HepG2 (cell line): Measurements from ENCODE around the gene PTCRA. TPM values are rescaled to one million over a fixed set of nuclear protein-coding genes. Genes with fewer than 3 reads are reported as not detected.
A peak's percentile ranks its signal among the peaks of the same experiment; 100 is the strongest.

Source experiments
- FOXA1 ChIP-seq, 2 experiments: fragments of 450-650 bp in 1 of 2; sonication (generic) in 1 of 2; formaldehyde crosslinking in 1 of 2; IDR thresholded peaks; 2 replicates each; pipeline versions ENCODE4 v1.4.0 to v1.6.1; 2016 to 2020; ENCODE audit warnings: missing genetic modification reagents in 1 of 2
- GLI4 ChIP-seq: sonication (generic); formaldehyde crosslinking; IDR thresholded peaks from 2 replicates; pipeline ENCODE4 v1.5.1; 2020; ENCODE audit warnings: missing genetic modification reagents, mild to moderate bottlenecking, moderate library complexity, borderline replicate concordance
- HNF4G ChIP-seq, 2 experiments: sonication (generic) in 1 of 2; formaldehyde crosslinking in 1 of 2; IDR thresholded peaks; 2 replicates each; pipeline versions ENCODE4 v1.4.0 to v1.6.1; 2011 to 2020; ENCODE audit warnings: borderline replicate concordance in 2 of 2, low read depth in 2 of 2, mild to moderate bottlenecking in 2 of 2, low read length in 1 of 2, missing genetic modification reagents in 1 of 2, moderate library complexity in 1 of 2
- SALL2 ChIP-seq: sonication (generic); formaldehyde crosslinking; IDR thresholded peaks from 2 replicates; pipeline ENCODE4 v1.8.1; 2023; ENCODE audit warnings: mild to moderate bottlenecking, missing genetic modification reagents, inconsistent platforms
- SRSF1 ChIP-seq: fragments of 200-400 bp; formaldehyde crosslinking; optimal IDR thresholded peaks from 2 replicates; pipeline ENCODE3; 2017; ENCODE audit warnings: mild to moderate bottlenecking, low read depth, low read length, moderate library complexity
- ZC3H4 ChIP-seq: sonication (generic); formaldehyde crosslinking; IDR thresholded peaks from 2 replicates; pipeline ENCODE4 v1.4.0; 2020; ENCODE audit warnings: missing genetic modification reagents, borderline replicate concordance
- ZFP36L1 ChIP-seq: sonication (generic); formaldehyde crosslinking; IDR thresholded peaks from 2 replicates; pipeline ENCODE4 v1.8.0; 2022; ENCODE audit warnings: mild to moderate bottlenecking, missing genetic modification reagents, moderate library complexity
- ZNF17 ChIP-seq: sonication (generic); formaldehyde crosslinking; IDR thresholded peaks from 2 replicates; pipeline ENCODE4 v1.5.0; 2020; ENCODE audit warnings: mild to moderate bottlenecking, missing genetic modification reagents
- ZNF235 ChIP-seq: sonication (generic); formaldehyde crosslinking; IDR thresholded peaks from 2 replicates; pipeline ENCODE4 v1.8.1; 2023; ENCODE audit warnings: mild to moderate bottlenecking, missing genetic modification reagents, borderline replicate concordance
- ZNF761 ChIP-seq: sonication (generic); formaldehyde crosslinking; conservative IDR thresholded peaks from 2 replicates; pipeline ENCODE4 v1.4.0; 2020; ENCODE audit warnings: mild to moderate bottlenecking, missing genetic modification reagents
- polyA plus RNA-seq, 8 experiments: library from polyadenylated mRNA; depleted of rRNA in 3 of 8; stranded (reverse) in 7 of 8; unstranded in 1 of 8; fragments of >200 nt; fragmentation: Illumina TruSeq in 4 of 8; extraction: Trizol in 4 of 8; gene quantifications; 2 replicates each; pipeline versions ENCODE4 v1.2.1 to v1.2.3, GENCODE V29; 2011 to 2016; ENCODE audit warnings: low read depth in 4 of 8, missing spikeins in 1 of 8, mixed read lengths in 1 of 8; ENCODE audit not compliant: insufficient read depth in 1 of 8
- total RNA-seq, 5 experiments: library from RNA; depleted of rRNA; stranded (reverse); fragments of >200 nt; fragmentation: Illumina TruSeq; extraction: Trizol; gene quantifications; 2 replicates each; pipeline ENCODE4 v1.2.3, GENCODE V29; 2016; ENCODE audit warnings: low read depth in 1 of 5
- TF ChIP-seq, protein P1 (sequence below): sonication (generic); formaldehyde crosslinking; IDR thresholded peaks from 2 replicates; pipeline ENCODE4 v1.5.0; 2020; ENCODE audit warnings: mild to moderate bottlenecking, missing genetic modification reagents
- TF ChIP-seq, protein P2 (sequence below): IDR thresholded peaks from 2 replicates; pipeline ENCODE4 v1.6.1; 2012; ENCODE audit warnings: inconsistent platforms
- TF ChIP-seq, protein P3 (sequence below): sonication (generic); formaldehyde crosslinking; IDR thresholded peaks from 2 replicates; pipeline ENCODE4 v1.9.0; 2022; ENCODE audit warnings: missing genetic modification reagents, mild to moderate bottlenecking, borderline replicate concordance
- TF ChIP-seq, protein P4 (sequence below): sonication (generic); formaldehyde crosslinking; IDR thresholded peaks from 2 replicates; pipeline ENCODE4 v1.5.0; 2020; ENCODE audit warnings: mild to moderate bottlenecking, missing genetic modification reagents, moderate library complexity
- TF ChIP-seq, protein P5 (sequence below): sonication (generic); formaldehyde crosslinking; IDR thresholded peaks from 2 replicates; pipeline ENCODE4 v1.5.1; 2020; ENCODE audit warnings: mild to moderate bottlenecking, missing genetic modification reagents, moderate library complexity

The PTCRA gene
- total and polyA plus RNA-seq, 2 of the 13 experiments (the other 11 are each of a cell fraction or from before 2014, with no cell fraction given): not detected

DNA sequence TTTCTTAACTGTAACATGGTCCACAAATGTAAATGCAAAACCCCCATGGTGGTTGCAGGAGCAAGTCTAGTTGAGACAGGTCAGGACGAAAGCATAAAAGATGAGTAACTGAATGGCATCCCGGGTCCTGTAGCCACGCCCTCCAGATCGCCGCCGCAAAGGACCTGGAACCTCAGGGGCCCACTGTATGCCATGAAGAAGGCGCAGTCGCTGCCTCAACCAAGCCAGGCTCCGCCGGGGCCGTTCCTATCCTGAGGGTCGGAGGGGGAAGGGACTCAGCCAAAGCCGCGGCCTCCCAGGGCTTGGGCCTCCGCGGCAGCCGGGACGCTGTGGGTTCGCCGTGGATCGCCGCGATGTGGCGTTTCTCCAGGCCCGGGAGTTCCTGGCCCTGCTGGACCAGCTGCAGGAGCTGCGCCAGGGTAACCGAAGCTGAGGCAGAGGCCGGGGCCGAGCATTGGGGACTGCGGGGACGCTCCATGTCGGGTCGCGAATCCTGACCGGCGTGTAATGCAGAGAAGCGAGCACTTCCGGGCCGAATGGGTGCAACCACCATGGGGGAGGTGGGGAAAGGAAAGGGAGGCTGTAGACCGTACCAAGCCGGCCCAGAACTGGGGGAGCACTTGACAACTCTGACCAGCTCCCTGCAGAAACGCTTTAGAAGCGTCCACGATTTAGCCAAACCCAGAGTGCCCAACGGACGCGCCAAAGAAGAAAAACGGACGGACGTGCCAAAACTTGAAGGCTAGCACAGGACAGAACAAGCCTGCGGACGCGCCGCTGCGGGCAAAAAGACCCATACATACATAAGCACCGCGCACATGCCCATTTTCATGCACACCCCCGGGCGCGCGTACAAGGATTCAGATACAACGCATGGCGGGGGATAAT, 25.3 kb upstream of the PTCRA start (continued):
- TF ChIP-seq HNF4G (IDR thresholded peaks at IDR 0.05; ENCODE audit: borderline replicate concordance, low read depth, low read length): no peak
- 0 out of 2 replicates have a peak, but pooled peaks have one; percentile 9 for TF ChIP-seq HNF4G (CRISPR knock-in tag; IDR thresholded peaks at IDR 0.05; ENCODE audit: borderline replicate concordance, low read depth)
- TF ChIP-seq, protein P1, sequence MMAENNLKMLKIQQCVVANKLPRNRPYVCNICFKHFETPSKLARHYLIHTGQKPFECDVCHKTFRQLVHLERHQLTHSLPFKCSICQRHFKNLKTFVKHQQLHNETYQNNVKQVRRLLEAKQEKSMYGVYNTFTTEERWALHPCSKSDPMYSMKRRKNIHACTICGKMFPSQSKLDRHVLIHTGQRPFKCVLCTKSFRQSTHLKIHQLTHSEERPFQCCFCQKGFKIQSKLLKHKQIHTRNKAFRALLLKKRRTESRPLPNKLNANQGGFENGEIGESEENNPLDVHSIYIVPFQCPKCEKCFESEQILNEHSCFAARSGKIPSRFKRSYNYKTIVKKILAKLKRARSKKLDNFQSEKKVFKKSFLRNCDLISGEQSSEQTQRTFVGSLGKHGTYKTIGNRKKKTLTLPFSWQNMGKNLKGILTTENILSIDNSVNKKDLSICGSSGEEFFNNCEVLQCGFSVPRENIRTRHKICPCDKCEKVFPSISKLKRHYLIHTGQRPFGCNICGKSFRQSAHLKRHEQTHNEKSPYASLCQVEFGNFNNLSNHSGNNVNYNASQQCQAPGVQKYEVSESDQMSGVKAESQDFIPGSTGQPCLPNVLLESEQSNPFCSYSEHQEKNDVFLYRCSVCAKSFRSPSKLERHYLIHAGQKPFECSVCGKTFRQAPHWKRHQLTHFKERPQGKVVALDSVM: peak; percentile 97
- TF ChIP-seq ZFP36L1 (CRISPR knock-in tag): 0 out of 2 replicates have a peak, but pooled peaks have one; percentile 83
- TF ChIP-seq SRSF1: peak; percentile 93
- TF ChIP-seq, protein P2, sequence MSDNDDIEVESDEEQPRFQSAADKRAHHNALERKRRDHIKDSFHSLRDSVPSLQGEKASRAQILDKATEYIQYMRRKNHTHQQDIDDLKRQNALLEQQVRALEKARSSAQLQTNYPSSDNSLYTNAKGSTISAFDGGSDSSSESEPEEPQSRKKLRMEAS: peak; percentile 74; the same call in 1 of the 2 replicates
- TF ChIP-seq, protein P3, sequence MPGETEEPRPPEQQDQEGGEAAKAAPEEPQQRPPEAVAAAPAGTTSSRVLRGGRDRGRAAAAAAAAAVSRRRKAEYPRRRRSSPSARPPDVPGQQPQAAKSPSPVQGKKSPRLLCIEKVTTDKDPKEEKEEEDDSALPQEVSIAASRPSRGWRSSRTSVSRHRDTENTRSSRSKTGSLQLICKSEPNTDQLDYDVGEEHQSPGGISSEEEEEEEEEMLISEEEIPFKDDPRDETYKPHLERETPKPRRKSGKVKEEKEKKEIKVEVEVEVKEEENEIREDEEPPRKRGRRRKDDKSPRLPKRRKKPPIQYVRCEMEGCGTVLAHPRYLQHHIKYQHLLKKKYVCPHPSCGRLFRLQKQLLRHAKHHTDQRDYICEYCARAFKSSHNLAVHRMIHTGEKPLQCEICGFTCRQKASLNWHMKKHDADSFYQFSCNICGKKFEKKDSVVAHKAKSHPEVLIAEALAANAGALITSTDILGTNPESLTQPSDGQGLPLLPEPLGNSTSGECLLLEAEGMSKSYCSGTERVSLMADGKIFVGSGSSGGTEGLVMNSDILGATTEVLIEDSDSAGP (CRISPR knock-in tag): peak; percentile 98
- TF ChIP-seq GLI4: peak; percentile 69; the same call in 1 of the 2 replicates
- peak; percentile 71 for TF ChIP-seq ZNF761 (CRISPR knock-in tag)
- peak; percentile 42; the same call in 1 of the 2 replicates for TF ChIP-seq ZNF17 (CRISPR knock-in tag)
- peak; percentile 89; the same call in 1 of the 2 replicates for TF ChIP-seq SALL2 (CRISPR knock-in tag)
- TF ChIP-seq, protein P4, sequence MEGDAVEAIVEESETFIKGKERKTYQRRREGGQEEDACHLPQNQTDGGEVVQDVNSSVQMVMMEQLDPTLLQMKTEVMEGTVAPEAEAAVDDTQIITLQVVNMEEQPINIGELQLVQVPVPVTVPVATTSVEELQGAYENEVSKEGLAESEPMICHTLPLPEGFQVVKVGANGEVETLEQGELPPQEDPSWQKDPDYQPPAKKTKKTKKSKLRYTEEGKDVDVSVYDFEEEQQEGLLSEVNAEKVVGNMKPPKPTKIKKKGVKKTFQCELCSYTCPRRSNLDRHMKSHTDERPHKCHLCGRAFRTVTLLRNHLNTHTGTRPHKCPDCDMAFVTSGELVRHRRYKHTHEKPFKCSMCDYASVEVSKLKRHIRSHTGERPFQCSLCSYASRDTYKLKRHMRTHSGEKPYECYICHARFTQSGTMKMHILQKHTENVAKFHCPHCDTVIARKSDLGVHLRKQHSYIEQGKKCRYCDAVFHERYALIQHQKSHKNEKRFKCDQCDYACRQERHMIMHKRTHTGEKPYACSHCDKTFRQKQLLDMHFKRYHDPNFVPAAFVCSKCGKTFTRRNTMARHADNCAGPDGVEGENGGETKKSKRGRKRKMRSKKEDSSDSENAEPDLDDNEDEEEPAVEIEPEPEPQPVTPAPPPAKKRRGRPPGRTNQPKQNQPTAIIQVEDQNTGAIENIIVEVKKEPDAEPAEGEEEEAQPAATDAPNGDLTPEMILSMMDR (CRISPR knock-in tag): 0 out of 2 replicates have a peak, but pooled peaks have one; percentile 36
- TF ChIP-seq ZC3H4 (CRISPR knock-in tag): peak; percentile 95; the same call in 1 of the 2 replicates
- TF ChIP-seq ZNF235: peak; percentile 94; the same call in 1 of the 2 replicates
- TF ChIP-seq FOXA1 (IDR thresholded peaks at IDR 0.05): no peak
- TF ChIP-seq FOXA1 (CRISPR knock-in tag; IDR thresholded peaks at IDR 0.05): peak; percentile 8; the same call in 1 of the 2 replicates
- TF ChIP-seq, protein P5, sequence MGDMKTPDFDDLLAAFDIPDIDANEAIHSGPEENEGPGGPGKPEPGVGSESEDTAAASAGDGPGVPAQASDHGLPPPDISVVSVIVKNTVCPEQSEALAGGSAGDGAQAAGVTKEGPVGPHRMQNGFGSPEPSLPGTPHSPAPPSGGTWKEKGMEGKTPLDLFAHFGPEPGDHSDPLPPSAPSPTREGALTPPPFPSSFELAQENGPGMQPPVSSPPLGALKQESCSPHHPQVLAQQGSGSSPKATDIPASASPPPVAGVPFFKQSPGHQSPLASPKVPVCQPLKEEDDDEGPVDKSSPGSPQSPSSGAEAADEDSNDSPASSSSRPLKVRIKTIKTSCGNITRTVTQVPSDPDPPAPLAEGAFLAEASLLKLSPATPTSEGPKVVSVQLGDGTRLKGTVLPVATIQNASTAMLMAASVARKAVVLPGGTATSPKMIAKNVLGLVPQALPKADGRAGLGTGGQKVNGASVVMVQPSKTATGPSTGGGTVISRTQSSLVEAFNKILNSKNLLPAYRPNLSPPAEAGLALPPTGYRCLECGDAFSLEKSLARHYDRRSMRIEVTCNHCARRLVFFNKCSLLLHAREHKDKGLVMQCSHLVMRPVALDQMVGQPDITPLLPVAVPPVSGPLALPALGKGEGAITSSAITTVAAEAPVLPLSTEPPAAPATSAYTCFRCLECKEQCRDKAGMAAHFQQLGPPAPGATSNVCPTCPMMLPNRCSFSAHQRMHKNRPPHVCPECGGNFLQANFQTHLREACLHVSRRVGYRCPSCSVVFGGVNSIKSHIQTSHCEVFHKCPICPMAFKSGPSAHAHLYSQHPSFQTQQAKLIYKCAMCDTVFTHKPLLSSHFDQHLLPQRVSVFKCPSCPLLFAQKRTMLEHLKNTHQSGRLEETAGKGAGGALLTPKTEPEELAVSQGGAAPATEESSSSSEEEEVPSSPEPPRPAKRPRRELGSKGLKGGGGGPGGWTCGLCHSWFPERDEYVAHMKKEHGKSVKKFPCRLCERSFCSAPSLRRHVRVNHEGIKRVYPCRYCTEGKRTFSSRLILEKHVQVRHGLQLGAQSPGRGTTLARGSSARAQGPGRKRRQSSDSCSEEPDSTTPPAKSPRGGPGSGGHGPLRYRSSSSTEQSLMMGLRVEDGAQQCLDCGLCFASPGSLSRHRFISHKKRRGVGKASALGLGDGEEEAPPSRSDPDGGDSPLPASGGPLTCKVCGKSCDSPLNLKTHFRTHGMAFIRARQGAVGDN (CRISPR knock-in tag): peak; percentile 99
